Lung (tissue), 12 donors: ENCODE results near the gene POLR2B. TPM values are rescaled to one million over a fixed set of nuclear protein-coding genes. Genes with fewer than 3 reads are reported as not detected.

Source experiments
- ATAC-seq: fragments of 200-7000 bp; cut with Tn5 transposase; one replicate; pipeline ENCODE4 v1.9.1; 2020; ENCODE audit warnings: moderate number of reproducible peaks; ENCODE audit not compliant: insufficient read depth, low FRiP score
- DNase-seq, 3 donors: peaks; one replicate each; pipeline ENCODE4 v3.0.0-alpha.2; 2013 to 2017
- H3K27ac ChIP-seq, 2 donors: one replicate each; pipeline ENCODE4 v1.5.1; 2013; ENCODE audit warnings: mild to moderate bottlenecking in 2 of 2, moderate library complexity in 2 of 2, control low read depth in 1 of 2, inconsistent platforms in 1 of 2, low read depth in 1 of 2, low read length in 1 of 2
- H3K27me3 ChIP-seq, 3 donors: one replicate each; pipeline ENCODE4 v1.5.1; 2013; ENCODE audit warnings: low read length in 2 of 3; ENCODE audit not compliant: control insufficient read depth in 3 of 3, insufficient read depth in 3 of 3
- H3K36me3 ChIP-seq, 4 donors: one replicate each; pipeline ENCODE4 v1.5.1; 2013; ENCODE audit warnings: low read length in 4 of 4, mild to moderate bottlenecking in 1 of 4, moderate library complexity in 1 of 4; ENCODE audit not compliant: control insufficient read depth in 4 of 4, insufficient read depth in 4 of 4
- H3K4me1 ChIP-seq, 5 donors: one replicate each; pipeline ENCODE4 v1.5.1; 2013; ENCODE audit warnings: low read length in 5 of 5, mild to moderate bottlenecking in 2 of 5, moderate library complexity in 1 of 5; ENCODE audit not compliant: control insufficient read depth in 5 of 5, insufficient read depth in 5 of 5
- H3K4me3 ChIP-seq: one replicate; pipeline ENCODE4 v1.5.1; 2013; ENCODE audit warnings: mild to moderate bottlenecking, control low read depth, moderate library complexity
- H3K9ac ChIP-seq, 2 donors: one replicate each; pipeline ENCODE4 v1.5.1; 2013; ENCODE audit warnings: low read length in 2 of 2, control low read depth in 1 of 2; ENCODE audit not compliant: insufficient read depth in 1 of 2
- H3K9me3 ChIP-seq, 4 donors: one replicate each; pipeline ENCODE4 v1.5.1; 2013; ENCODE audit warnings: low read length in 3 of 4, mild to moderate bottlenecking in 1 of 4, moderate library complexity in 1 of 4; ENCODE audit not compliant: control insufficient read depth in 4 of 4, insufficient read depth in 3 of 4
- CTCF ChIP-seq: IDR thresholded peaks from 2 replicates; pipeline ENCODE4 v1.5.1; 2012; ENCODE audit warnings: mild to moderate bottlenecking; ENCODE audit errors: control extremely low read depth, extremely low read depth
- WGBS, 2 donors: extraction: QIAGEN DNeasy Blood & Tissue Kit; methylation state at CpG; one replicate each; pipeline ENCODE4 v1.1.7; 2013; 5-methylcytosine and 5-hydroxymethylcytosine counted together
- polyA plus RNA-seq, 2 donors: library from polyadenylated mRNA; stranded (reverse); fragments of 200-250 nt; gene quantifications; one replicate each; pipeline ENCODE4 v1.2.1, GENCODE V29; 2013
- total RNA-seq, 2 donors: library from RNA; depleted of rRNA in 1 of 2; stranded (reverse); fragments of >200 nt in 1 of 2; gene quantifications; one replicate each; pipeline ENCODE4 v1.2.1, GENCODE V29; 2014 to 2021
- donor health status: control.
- donor health status: control.
- donor health status: Bipolar disorder and iron deficiency.
- donor health status: healthy.
- donor health status: DM: yes; HTN: yes; CAD: no.

POLR2B gene
- total and polyA plus RNA-seq, 4 donors = 23.4 to 112 (median 52.8) TPM

DNA sequence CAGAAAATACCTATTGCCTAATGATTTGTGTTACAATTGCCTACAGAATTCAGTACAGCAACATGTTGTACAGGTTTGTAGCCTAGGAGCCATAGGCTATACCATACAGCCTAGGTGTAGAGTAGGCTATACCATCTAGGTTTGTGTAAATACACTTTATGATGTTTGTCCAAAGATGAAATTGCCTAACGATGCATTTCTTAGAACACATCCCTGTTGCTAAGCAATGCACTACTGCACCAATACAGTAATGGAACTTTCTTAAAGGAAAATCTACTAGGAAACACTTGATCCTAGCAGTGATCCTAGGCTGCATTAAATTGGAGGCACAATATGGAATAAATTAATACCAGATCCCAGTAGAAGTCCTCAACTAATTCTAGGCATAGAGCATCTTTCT is 19.6 kb upstream of the POLR2B start:
- peak overlapping the region in 1 of 2 donors; percentile 1 for H3K27ac ChIP-seq
- H3K27me3 ChIP-seq = no peaks in the 10 kb centered on the region
- no peak for TF ChIP-seq CTCF
- H3K9ac ChIP-seq = no peak overlapping the region
- peaks cover 0 to 12% (median 0%) of the 10 kb centered on the region in 5 donors for H3K4me1 ChIP-seq
- H3K4me3 ChIP-seq = no peak overlapping the region
- DNase-seq (peak in 2 of 3 donors; percentile 23 to 36), ATAC-seq (no peak)
- WGBS, 2 donors = 55 to 80% methylated on average over 1 of the region's 1 CpG
- H3K36me3 ChIP-seq = peaks cover 0 to 13% (median 7%) of the 10 kb centered on the region in 4 donors
- H3K9me3 ChIP-seq = no peaks in the 10 kb centered on the region

- no peak overlapping the region for H3K27ac ChIP-seq
- H3K36me3 ChIP-seq = peaks cover 8 to 24% (median 18%) of the 10 kb centered on the region in 4 donors
- DNase-seq (no peak), ATAC-seq (no peak)
- no peak for TF ChIP-seq CTCF
- WGBS, 2 donors = 96 to 100% methylated on average over 2 of the region's 2 CpGs
- no peaks in the 10 kb centered on the region for H3K27me3 ChIP-seq
- no peak overlapping the region for H3K9ac ChIP-seq
- no peaks in the 10 kb centered on the region for H3K9me3 ChIP-seq
- peaks cover 0 to 12% (median 0%) of the 10 kb centered on the region in 5 donors for H3K4me1 ChIP-seq
- no peak overlapping the region for H3K4me3 ChIP-seq
Observed at GRCh38 chr4:56961107-56961500, 17.6 kb upstream of the POLR2B start.

- 92 to 94% methylated on average over 2 of the region's 2 CpGs for WGBS, 2 donors
- H3K9ac ChIP-seq = no peak overlapping the region
- ATAC-seq (no peak), DNase-seq (no peak)
- H3K9me3 ChIP-seq = peaks cover 0 to 6% (median 0%) of the 10 kb centered on the region in 4 donors
- H3K27ac ChIP-seq = no peak overlapping the region
- TF ChIP-seq CTCF = no peak
- H3K4me3 ChIP-seq = no peak overlapping the region
- peaks cover 0 to 11% (median 8%) of the 10 kb centered on the region in 5 donors for H3K4me1 ChIP-seq
- H3K27me3 ChIP-seq = no peaks in the 10 kb centered on the region
- H3K36me3 ChIP-seq = peaks cover 22 to 38% (median 31%) of the 10 kb centered on the region in 4 donors
Observed at GRCh38 chr4:56971383-56971782, 7.3 kb upstream of the POLR2B start.

- Histone ChIP-seq H3K9me3 (peaks cover 0 to 6% (median 0%) of the 10 kb centered on the region in 4 donors), H3K27me3 (no peaks in the 10 kb centered on the region), H3K4me1 (peaks cover 0 to 12% (median 10%) of the 10 kb centered on the region in 5 donors), H3K36me3 (peaks cover 21 to 35% (median 26%) of the 10 kb centered on the region in 4 donors), H3K27ac (no peak overlapping the region), H3K4me3 (no peak overlapping the region), H3K9ac (no peak overlapping the region)
- 89 to 98% methylated on average over 2 of the region's 2 CpGs for WGBS, 2 donors
- no peak for TF ChIP-seq CTCF
- DNase-seq = no peak
- no peak for ATAC-seq
Observed at GRCh38 chr4:56972389-56972788, 6.3 kb upstream of the POLR2B start.
